ENCODE data around the gene MADD.

The MADD gene

DNA sequence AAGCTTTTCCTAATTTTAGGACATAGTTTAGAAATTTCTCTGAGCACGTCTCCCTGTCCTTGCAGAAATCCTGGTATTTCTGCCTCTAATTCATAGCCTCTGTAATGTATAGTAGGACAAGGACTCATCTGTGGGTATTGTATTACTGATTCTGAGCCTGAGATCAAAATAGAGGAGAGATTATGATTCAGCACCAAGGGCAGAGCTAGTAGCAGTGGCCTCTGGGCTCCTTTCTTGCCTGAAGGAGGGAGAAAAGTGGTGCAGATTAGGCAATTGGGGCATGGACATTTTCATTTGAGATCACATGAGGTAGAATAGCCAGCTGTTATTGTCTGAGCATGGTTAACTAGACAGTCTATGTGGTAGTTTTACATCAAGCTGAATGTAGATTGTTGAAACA lies 2.8 kb downstream of the MADD start:
- no peak overlapping the region for H3K4me3 ChIP-seq (ENCODE audit: low read depth, low read length)
- no peak for DNase-seq (ENCODE audit: low read depth)
- TF ChIP-seq CTCF (IDR thresholded peaks at IDR 0.05; ENCODE audit: low read depth, low read length, missing control alignments): no peak

GRCh38 chr11:47274495-47275235 lies 4.7 kb downstream of the MADD start:
- TF ChIP-seq CTCF (IDR thresholded peaks at IDR 0.05; ENCODE audit: low read depth, low read length, missing control alignments): no peak
- no peak for DNase-seq (ENCODE audit: low read depth)
- H3K4me3 ChIP-seq (ENCODE audit: low read depth, low read length): no peak overlapping the region

- no peak for DNase-seq (ENCODE audit: low read depth)
Measured at GRCh38 chr11:47276923-47277322, 7.0 kb downstream of the MADD start.

GRCh38 chr11:47278058-47278457 lies 8.1 kb downstream of the MADD start:
- no peak for DNase-seq (ENCODE audit: low read depth)
- no peak for TF ChIP-seq CTCF (IDR thresholded peaks at IDR 0.05; ENCODE audit: low read depth, low read length, missing control alignments)
- no peak overlapping the region for H3K4me3 ChIP-seq (ENCODE audit: low read depth, low read length)

More at GRCh38 chr11:47276923-47277322, 7.0 kb downstream of the MADD start:
- no peak for TF ChIP-seq CTCF (IDR thresholded peaks at IDR 0.05; ENCODE audit: low read depth, low read length, missing control alignments)
- no peak overlapping the region for H3K4me3 ChIP-seq (ENCODE audit: low read depth, low read length)

GRCh38 chr11:47278769-47279168 lies 8.8 kb downstream of the MADD start:
- H3K4me3 ChIP-seq (ENCODE audit: low read depth, low read length): no peak overlapping the region
- DNase-seq (ENCODE audit: low read depth): no peak
- TF ChIP-seq CTCF (IDR thresholded peaks at IDR 0.05; ENCODE audit: low read depth, low read length, missing control alignments): no peak

- no peak for DNase-seq (ENCODE audit: low read depth)
- no peak overlapping the region for H3K4me3 ChIP-seq (ENCODE audit: low read depth, low read length)
- TF ChIP-seq CTCF (IDR thresholded peaks at IDR 0.05; ENCODE audit: low read depth, low read length, missing control alignments): no peak
Measured at GRCh38 chr11:47280099-47280498, 10.2 kb downstream of the MADD start.

GRCh38 chr11:47280860-47281259 lies 10.9 kb downstream of the MADD start:
- no peak overlapping the region for H3K4me3 ChIP-seq (ENCODE audit: low read depth, low read length)
- no peak for DNase-seq (ENCODE audit: low read depth)
- TF ChIP-seq CTCF (IDR thresholded peaks at IDR 0.05; ENCODE audit: low read depth, low read length, missing control alignments): no peak

All from GM12864 (cell line).